WI38 (cell line): ENCODE data around the gene RXRA.

ENCODE experiments used
- H3K4me3 ChIP-seq: 2 replicates; pipeline ENCODE4 v1.5.1; 2011; ENCODE audit warnings: low read depth, mild to moderate bottlenecking, control low read depth, low read length
- TF ChIP-seq, protein P1 (sequence below): IDR thresholded peaks from 2 replicates; pipeline ENCODE4 v1.5.1; 2012; ENCODE audit warnings: low read depth, mild to moderate bottlenecking, control low read depth, low read length

RXRA gene

DNA sequence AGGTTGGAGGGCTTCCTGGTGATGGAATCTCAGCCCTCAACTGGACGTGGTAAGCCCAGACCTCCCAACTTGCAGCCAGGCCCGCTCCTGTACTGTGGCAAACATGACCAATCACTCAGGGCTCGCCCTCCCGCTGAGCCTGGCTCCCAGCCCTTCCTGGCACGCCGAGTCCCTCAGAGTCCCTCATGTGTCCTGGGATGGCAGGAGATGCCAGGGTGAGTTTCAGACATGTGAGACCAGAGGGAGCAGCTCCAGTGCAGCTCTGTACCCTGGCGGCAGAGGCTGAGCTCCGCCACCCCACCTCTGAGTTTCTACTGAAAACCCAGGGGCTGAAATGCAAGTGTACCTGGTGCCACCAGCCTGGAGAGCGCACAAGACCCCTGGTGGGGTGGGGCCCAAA is 42.0 kb upstream of the RXRA start:
- H3K4me3 ChIP-seq: no peak overlapping the region
- TF ChIP-seq, protein P1, sequence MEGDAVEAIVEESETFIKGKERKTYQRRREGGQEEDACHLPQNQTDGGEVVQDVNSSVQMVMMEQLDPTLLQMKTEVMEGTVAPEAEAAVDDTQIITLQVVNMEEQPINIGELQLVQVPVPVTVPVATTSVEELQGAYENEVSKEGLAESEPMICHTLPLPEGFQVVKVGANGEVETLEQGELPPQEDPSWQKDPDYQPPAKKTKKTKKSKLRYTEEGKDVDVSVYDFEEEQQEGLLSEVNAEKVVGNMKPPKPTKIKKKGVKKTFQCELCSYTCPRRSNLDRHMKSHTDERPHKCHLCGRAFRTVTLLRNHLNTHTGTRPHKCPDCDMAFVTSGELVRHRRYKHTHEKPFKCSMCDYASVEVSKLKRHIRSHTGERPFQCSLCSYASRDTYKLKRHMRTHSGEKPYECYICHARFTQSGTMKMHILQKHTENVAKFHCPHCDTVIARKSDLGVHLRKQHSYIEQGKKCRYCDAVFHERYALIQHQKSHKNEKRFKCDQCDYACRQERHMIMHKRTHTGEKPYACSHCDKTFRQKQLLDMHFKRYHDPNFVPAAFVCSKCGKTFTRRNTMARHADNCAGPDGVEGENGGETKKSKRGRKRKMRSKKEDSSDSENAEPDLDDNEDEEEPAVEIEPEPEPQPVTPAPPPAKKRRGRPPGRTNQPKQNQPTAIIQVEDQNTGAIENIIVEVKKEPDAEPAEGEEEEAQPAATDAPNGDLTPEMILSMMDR: no peak

DNA sequence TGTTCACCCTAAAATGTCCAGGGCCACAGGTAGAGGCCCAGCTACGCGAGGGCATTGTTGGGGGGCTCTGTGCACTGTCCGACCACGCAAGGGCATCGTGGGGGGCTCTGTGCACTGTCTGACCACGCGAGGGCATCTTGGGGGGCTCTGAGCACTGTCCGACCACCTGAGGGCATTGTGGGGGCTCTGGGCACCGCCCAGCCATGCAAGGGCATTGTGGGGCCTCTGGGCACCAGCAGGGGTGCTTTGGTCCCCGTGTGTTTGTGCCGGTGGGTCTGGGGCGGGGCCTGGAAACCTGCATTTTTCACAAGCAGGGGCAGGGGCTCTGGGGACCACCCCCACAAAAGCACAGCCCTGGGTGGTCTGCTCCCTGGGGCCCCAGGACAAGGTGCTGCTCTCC is 41.5 kb upstream of the RXRA start:
- H3K4me3 ChIP-seq: no peak overlapping the region
- TF ChIP-seq, protein P1: no peak

DNA sequence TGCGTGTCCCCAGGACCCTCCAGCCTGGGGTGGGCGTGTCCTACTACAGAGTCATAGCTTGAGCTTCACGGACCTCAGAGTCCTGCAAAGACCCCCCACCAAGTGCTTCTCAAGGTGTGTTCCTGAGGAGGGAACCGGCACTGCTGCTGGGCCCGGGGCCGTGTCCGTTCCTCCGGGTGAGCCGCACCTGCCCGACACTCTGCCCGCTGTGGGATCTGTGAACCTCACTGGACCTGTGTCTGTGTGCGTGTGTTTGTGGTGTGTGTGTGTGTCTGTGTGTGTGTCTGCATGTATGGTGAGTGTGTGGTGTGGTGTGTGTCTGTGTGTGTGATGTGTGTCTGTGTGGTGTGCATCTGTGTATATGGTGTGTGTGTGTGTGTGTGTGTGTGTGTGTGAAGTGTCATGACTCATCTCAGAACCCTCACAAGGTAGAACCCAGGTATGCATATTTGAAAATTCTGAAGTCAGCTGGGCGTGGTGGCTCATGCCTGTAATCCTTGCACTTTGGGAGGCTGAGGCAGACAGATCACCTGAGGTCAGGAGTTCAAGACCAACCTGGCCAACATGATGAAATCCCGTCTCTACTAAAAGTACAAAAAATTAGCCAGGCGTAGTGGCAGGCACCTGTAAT is 40.9 kb upstream of the RXRA start:
- no peak overlapping the region for H3K4me3 ChIP-seq
- TF ChIP-seq, protein P1: no peak

DNA sequence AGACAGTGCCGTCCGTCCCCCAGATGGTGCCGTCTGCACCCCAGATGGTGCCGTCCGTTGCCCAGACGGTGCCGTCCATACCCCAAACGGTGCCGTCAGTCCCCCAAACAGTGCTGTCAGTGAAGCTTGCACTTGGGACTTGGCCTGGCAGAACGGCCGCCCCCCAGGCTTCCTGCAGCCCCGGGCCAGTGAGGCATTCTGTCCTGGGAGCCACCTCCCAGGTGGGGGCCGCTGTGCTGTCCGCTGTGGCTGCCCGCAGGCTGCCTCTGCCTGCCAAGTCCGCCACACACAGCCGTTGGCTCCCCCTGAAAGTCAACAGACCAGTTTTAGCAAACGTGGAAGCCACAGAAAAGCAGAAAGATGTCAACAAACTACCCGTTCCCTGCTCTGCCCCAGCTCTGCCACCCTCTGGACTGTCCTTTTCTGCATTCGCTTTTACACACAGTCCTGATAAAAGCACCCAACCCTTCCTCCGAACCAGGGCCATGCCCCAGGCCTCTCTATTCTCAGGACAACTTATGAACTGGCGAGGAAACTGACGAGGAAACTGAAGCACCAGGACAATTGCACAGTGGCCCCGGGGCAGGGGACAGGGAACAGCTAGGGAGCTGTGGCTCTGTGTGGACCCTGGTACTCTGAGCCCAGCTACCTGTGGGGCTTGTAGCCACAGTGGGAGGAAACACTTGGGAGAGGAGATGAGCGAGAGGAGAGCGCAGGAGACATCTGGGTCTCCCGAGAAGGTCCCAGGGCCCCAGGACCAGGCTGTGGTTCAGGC is 39.6 kb upstream of the RXRA start:
- H3K4me3 ChIP-seq: no peak overlapping the region
- TF ChIP-seq, protein P1: no peak

DNA sequence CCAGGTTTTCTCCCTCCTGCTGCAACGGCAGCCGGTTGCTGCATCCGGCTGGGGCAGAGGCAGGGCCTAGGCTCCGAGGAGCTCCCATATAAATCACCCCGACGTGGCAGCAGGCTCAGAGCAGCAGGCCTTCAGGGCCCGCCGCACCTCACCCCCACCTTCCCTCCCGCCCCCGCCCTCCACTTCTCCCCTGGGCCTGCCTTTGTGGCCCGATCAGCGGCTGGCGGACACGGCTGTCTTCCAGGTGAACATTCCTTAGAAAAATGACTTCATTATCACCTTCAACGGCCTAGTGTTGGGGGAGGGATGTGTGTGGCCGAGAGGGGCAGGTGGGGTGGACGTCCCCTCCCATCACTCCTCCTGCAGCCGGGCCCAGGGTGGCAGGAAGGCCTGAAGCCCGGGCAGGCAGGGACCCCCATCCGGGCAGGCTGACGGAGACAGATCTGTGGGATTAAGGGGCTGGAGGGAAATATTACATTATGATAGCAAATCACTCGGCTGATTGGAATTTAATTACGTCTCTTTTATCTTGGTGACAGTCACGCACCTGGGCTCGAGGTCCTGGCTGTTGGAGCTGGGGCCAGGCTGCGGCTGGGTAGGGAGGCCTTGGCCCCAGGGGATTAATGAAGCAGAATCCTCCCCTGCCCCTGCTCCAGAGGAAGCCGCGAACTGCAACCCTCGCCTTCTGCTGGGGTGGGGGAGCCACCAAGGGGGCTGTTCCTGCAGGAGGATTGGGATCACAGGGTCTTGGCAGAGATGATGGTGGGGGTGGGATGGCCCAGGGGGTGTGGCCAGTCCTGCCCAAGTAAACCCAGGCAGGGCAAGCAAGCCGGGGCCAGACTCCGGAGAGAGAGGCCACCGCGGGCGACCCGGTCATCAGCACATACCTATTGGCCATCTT is 38.4 kb upstream of the RXRA start:
- no peak overlapping the region for H3K4me3 ChIP-seq
- TF ChIP-seq, protein P1: no peak

DNA sequence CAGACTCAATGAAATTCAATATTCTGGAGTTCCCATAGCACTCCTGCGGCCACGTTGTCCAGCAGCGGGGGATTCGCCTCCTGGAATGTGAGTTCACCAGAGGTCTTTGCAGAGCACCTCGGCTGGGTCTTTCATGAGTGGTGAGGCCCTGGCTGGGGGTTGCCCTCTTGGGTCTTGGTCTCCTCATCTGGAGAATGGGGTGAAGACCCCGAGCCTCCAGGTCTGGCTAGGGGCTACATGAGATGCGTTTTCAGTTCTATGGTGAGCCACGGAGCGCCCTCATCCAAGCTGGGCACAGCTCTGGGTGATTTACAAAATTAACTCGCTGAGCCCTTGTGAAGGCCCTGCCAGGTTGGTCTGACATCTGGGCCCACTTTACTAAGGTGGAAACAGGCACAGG is 37.5 kb upstream of the RXRA start:
- H3K4me3 ChIP-seq: no peak overlapping the region
- TF ChIP-seq, protein P1: no peak
